ACHN (cell line): ENCODE results near the gene EMC8.

ENCODE experiments used
- DNase-seq: peaks from one replicate; pipeline ENCODE4 v3.0.0-alpha.2; 2015
- in situ Hi-C: cut with HindIII; loops from 2 replicates; pipeline ENCODE4 v1.10.0; 2017; ENCODE audit warnings: low sequenced_read_pairs, low pct_ligation_motif_present, low pct_unique_long_range_greater_than_20kb

Gene EMC8

DNA sequence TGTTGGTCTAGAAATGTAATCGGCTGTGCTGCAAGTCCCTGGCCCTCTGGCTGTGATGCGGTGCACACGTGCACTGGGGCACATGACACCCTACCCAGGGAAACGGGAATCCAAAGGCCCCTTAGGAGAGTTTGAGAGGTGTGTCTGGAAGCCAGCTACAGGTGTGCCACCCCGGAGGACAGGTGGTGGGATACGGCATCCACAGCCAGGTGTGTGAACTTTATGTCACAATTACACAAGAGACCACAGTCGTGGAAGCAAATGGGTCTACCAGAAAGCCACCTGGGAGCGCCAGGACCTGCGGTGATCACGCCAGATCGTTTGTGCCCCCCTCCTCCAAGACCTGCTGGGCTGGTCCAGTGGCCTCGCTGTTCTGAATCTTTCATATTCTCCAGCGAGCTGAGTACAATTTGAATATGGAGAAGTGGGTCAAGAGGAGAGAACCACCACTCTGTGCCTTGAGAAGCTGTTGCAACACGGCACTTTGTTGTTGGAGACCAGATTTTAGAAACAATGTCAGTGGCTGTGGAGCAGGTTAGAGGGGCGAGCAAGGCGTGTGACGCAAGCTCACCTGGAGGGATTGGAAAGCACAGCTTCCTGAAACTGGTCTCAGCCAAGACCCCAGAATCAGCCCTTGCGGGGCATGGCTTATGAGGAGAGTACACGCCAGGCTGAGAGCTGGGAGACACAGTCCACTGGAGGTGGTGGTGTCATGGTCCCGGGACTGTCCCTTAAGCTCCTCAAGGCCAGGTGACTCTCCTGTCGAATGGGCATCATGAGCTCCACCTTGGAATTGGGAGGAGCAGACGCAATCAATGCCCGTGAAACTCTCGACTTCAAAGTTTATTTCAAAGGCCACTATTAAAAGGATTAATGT is 37.6 kb upstream of the EMC8 start:
- DNase-seq = no peak
- in situ Hi-C loops = no loop called here

DNA sequence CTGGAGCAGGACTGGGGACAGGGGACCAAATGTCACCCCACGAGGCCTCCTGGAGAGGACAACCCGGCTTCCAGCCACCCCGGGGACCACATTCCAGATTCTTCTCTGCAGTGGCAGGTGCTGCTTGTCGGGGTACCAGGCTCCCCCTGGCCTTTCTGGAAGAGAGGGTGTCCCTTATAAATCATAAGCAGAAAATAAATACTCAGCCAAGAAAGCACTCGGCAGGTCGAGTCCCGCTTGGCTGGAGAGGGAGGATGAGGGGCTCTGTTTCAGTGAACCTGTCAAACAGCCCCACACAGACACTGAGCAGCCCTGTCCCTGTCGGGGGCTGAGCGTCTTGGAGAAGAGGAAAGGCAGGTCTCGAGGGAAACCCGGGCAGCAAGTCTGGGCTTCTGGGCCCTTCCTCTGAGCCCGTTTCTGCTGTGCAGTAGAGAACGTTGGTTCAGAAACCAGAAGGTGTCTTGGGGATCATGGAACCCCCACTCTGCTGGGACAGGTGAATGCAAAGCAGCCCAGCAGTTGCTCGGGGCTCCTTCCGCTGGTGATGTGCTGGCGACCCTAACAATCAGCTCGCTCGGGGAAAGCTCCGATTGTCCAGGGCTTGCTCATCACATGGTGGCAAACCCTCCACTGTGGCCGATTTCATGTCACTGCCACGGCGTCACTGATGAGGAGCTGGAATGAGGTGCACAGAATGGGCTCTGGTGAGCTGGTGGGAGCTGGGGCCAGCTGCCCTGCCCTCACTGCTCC is 36.8 kb upstream of the EMC8 start:
- DNase-seq = no peak
- in situ Hi-C loops = no loop called here

DNA sequence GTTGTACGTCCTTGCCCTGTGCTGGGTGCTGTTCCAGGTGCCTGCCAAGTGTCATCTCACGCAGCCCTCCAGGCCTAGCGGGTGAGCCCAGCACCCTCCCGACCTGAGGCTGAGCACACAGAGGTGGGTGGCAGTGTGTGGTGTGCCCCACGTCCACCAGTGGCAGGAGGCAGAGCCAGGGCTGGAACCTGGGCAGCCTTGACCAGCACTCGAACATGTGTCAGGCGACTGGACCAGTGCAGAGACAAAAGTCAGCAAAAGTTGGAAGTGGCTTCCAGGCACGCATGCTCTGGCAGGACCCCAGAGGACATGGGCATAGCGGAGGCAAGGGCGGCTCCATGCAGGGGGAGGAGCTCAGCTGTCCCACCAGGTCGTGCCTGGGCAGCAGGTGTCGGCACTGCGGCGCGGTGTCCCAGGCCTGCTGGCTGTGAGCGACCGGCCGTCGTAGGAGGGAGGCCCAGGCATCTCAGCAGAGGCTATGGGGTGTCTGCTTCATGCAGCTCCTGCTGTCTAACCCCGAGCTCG is 35.9 kb upstream of the EMC8 start:
- no peak for DNase-seq
- in situ Hi-C loops = no loop called here

GRCh38 chr16:85834741-85835140 is 35.4 kb upstream of the EMC8 start:
- in situ Hi-C loops = no loop called here
- DNase-seq = no peak

GRCh38 chr16:85833219-85833920 is 34.0 kb upstream of the EMC8 start:
- in situ Hi-C loops = no loop called here
- no peak for DNase-seq

DNA sequence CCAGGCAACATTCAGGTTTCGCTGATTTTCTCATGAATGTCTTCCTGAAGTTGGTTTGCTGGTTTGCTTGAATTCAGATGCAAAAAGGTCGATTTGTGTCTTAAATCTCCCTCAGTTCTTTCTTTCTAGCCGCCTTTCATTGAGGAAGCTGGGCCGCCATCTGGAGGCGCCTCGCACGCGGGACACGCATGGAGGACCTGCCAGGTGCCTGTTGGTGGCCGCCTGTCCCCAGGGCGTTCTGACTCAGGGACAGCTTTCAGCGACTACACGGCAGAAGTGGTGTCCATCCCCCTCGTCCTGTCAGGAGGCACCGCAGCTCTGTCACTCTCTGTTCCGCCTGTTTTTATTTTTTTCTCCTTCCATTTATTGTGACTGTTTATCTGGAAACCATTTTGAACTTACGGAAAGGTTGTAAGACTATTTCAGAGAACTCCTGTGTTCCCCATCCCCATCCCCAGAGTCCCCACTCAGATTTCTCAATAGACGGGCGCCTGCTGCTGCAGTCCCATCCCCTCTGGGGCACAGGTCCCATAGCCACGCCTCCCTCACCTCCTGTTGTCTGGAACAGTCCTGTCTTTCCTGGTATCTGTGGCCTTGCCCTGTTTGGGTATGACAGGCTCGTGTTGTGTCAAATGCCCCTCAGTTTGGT is 33.4 kb upstream of the EMC8 start:
- in situ Hi-C loops = no loop called here
- no peak for DNase-seq

DNA sequence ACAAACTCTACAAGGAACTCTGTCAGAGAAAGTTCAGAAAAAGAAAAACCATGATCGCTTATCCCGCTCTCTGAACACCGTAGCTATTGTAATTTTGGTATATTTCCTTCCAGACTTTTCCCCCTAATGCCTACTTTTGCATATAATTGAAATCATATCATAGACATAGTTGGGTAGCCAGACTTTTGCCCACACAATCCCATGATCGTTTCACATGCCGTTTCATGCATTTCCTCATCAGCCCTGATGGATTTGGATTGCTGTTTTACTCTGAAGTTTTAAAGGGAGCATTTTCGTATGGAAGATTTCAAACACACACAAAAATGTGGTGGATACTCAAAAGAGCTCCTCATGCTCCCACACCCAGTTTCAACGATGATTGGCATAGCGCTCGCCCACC is 31.5 kb upstream of the EMC8 start:
- in situ Hi-C loops = no loop called here
- no peak for DNase-seq

DNA sequence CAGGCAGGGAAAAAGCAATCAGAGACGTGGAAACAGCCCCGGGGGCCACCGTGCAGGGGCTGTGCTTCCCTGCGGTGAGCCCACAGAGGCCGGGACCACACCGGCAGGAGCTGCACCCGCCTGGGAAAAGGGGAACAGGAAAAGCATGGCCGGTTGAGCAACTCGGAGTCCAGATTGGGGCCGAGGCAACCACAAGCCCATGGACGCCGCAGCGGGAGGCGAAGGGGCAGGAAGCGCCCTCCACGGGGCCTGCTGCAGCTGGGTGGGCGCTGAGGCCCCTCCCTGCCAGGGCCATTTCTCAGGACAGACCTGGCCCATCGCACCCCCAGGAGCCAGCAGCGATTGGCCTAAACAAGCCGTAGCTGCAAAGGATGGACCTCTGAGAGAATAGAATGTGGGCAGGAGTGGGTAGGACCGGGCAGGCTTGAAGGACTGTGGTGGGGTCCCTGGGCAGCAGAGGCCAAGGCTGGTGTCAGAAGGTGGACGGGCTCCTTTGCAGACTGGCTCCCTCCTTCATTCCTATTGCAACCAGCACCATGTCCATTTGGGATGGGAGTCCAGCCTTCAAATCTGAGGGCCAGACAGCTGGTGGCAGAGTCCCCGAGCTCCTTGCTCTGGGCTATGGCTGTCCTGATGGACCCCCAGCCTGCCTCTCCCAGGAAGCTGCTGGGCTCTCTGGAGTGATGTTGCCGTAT is 30.6 kb upstream of the EMC8 start:
- no peak for DNase-seq
- in situ Hi-C loops = no loop called here

DNA sequence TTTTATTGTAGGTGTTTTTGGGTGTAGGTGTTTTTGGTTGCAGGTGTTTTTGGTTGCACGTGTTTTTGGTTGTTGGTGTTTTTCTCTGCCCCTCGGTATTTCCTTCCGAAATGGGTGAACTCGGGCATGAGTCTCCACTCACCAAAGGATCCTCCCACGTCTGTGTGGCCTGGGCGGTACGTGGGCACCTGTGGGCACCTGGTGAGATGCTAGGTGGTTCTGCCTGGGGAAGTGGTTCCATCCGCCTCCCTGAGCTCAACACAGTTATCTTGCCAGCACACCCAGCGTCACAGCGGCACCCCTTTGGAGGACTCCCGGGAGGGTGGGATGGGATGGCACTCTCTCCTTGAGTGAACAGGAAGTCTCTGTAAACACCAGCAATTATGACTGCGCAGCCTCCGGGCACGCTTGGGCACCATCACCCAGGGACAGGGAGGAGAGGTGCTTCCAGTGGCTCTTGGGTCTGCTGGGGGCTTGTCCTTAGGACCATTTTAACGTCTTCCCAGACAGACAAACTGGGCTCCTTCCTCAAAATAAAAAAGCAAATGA is 29.9 kb upstream of the EMC8 start:
- in situ Hi-C loops = no loop called here

GRCh38 chr16:85828166-85828565 is 28.8 kb upstream of the EMC8 start:
- in situ Hi-C loops = no loop called here
- DNase-seq = no peak

More for the DNA sequence above, 29.9 kb upstream of the EMC8 start:
- no peak for DNase-seq

- in situ Hi-C loops = no loop called here
- no peak for DNase-seq
These were observed 27.4 kb upstream of the EMC8 start for GRCh38 chr16:85826686-85827247.

GRCh38 chr16:85825326-85825725 is 26.0 kb upstream of the EMC8 start:
- in situ Hi-C loops = no loop called here
- no peak for DNase-seq

- in situ Hi-C loops = no loop called here
These were observed 25.1 kb upstream of the EMC8 start for GRCh38 chr16:85824161-85825135.

GRCh38 chr16:85823328-85823920 is 24.1 kb upstream of the EMC8 start:
- DNase-seq = no peak

More at GRCh38 chr16:85824161-85825135, 25.1 kb upstream of the EMC8 start:
- no peak for DNase-seq

DNA sequence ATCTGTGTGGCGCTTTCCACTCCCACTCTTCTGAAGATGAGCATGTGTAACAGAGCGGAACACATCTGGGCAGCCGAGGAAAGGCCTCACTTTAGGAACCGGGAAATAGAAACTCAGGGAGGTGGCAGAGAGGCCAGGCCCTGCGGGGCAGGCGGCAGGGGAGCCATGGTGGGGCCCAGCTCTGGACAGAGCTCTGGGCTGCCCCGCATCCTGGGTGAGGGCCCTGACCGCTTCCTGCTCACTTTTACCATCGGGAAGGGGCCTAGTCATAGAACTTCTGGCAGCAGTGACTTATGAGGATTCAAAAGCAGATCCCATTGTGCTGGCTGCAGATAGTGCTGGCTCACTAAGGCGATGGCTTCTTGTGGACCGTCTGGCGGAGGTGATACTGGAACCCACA is 22.8 kb upstream of the EMC8 start:
- DNase-seq = no peak
- in situ Hi-C loops = no loop called here

More at GRCh38 chr16:85823328-85823920, 24.1 kb upstream of the EMC8 start:
- in situ Hi-C loops = no loop called here
